OCI-LY7 (cell line): ENCODE measurements around the gene SLC1A3.

ENCODE experiments used
- EZH2phosphoT487 ChIP-seq: fragments of 200-600 bp; sonication (generic); IDR thresholded peaks from 2 replicates; pipeline ENCODE4 v1.6.1; 2018; ENCODE audit warnings: low read depth, borderline replicate concordance, mild to moderate bottlenecking, mixed run types, antibody characterized with exemption, low read length, moderate library complexity, mixed read lengths
- TF ChIP-seq, protein P1 (sequence below): fragments of 200-600 bp; sonication (generic); conservative IDR thresholded peaks from 2 replicates; pipeline ENCODE4 v1.5.1; 2014; ENCODE audit warnings: mild to moderate bottlenecking, antibody characterized with exemption, low read length, moderate library complexity, mixed read lengths

GRCh38 chr5:36629729-36630128, 23.3 kb downstream of the SLC1A3 start:
- TF ChIP-seq, protein P1, sequence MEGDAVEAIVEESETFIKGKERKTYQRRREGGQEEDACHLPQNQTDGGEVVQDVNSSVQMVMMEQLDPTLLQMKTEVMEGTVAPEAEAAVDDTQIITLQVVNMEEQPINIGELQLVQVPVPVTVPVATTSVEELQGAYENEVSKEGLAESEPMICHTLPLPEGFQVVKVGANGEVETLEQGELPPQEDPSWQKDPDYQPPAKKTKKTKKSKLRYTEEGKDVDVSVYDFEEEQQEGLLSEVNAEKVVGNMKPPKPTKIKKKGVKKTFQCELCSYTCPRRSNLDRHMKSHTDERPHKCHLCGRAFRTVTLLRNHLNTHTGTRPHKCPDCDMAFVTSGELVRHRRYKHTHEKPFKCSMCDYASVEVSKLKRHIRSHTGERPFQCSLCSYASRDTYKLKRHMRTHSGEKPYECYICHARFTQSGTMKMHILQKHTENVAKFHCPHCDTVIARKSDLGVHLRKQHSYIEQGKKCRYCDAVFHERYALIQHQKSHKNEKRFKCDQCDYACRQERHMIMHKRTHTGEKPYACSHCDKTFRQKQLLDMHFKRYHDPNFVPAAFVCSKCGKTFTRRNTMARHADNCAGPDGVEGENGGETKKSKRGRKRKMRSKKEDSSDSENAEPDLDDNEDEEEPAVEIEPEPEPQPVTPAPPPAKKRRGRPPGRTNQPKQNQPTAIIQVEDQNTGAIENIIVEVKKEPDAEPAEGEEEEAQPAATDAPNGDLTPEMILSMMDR, result no peak
- no peak for TF ChIP-seq EZH2phosphoT487
